Measurements from ENCODE around the gene MT2A.
A peak's percentile ranks its signal among the peaks of the same experiment; 100 is the strongest.

MT2A gene

DNA sequence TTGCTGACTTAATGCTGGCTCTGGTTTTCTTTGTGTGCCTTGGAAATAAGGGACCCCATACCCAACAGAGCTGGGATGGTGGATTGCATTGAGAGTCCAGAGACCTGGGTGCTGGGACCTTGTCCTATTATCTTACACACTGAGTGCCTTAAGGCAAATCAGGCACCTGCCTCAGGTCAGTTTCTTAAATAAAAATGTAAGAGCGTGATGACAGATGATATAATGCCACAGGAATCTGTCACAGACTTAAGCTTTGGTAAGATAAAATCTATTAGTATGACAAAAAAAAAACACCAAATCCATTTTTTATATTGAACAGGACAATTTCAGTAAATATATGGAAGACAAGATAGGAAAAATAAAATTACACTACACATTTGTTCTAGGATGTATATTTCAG lies 31.7 kb downstream of the MT2A start:
- no peak for DNase-seq

DNA sequence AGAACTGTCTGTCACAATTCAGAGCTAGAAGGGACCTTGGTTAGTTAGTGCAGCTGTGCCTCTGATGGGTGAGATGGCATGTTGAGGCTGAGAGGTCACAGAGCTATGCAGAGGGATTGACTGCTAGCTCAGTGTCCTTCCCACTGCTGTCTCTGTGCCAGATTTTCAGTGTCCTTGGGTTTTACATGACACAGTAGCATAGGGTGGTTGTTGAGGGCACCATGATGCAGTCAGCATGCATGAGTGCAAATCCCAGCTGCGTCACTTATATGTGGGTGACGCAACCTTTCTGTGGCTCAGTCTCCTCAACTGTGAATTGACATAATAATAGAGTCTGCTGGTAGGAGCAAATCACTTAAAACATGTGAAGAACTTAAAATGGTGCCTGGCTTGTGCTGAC lies 32.8 kb downstream of the MT2A start:
- no peak for DNase-seq

- DNase-seq, result no peak
These were observed 34.8 kb downstream of the MT2A start for GRCh38 chr16:56643080-56643778.

- DNase-seq, result no peak
These were observed 35.4 kb downstream of the MT2A start for GRCh38 chr16:56643833-56644232.

- DNase-seq, result no peak
These were observed 36.9 kb downstream of the MT2A start for GRCh38 chr16:56645311-56645710.

GRCh38 chr16:56645838-56646237 lies 37.5 kb downstream of the MT2A start:
- no peak for DNase-seq

- no peak for DNase-seq
These were observed 39.5 kb downstream of the MT2A start for GRCh38 chr16:56647641-56648431.

DNA sequence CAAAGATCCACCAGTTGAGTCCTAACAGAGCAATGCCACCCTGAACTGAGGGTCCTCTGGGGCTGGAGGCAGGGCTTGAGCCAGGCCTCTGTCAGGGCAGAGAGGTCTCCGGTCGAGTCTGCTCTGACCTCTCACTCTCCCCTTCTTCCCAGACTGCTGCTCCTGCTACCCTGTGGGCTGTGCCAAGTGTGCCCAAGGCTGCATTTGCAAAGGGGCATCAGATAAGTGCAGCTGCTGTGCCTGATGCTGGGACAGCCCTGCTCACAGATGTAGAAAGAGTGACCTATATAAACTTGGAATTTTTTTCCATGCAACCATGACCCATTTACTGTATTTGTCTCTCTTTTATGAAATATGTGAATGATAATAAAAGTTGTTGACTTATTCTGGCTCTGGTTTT lies 40.9 kb downstream of the MT2A start:
- no peak for DNase-seq

- no peak for DNase-seq
These were observed 41.4 kb downstream of the MT2A start for GRCh38 chr16:56649820-56650219.

DNA sequence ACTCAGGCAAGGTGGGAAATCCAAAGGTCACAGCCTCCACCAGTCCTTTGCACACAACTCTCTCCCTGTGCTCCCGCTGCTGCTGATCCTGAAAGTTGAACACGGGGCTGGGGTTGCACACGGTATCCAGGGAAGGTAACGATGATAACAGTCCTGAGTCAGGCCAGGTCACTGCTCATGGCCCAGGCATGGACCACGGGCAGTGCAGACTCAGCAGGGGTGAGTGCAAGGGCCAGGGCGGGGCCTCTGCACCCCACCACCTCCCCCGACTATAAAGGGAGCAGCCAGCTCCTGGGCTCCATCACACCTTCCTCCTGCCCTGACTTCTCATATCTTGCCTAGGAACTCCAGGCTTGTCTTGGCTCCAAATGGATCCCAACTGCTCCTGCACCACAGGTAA lies 43.2 kb downstream of the MT2A start, which contains the start of gene MT1B:
TSS of gene MT1B (plus strand) at position 301 of the 400 bp plus-strand sequence. CDS start at position 369, 68 bp downstream.
- no peak for DNase-seq

- no peak for DNase-seq
These were observed 44.2 kb downstream of the MT2A start for GRCh38 chr16:56652600-56652999.

DNA sequence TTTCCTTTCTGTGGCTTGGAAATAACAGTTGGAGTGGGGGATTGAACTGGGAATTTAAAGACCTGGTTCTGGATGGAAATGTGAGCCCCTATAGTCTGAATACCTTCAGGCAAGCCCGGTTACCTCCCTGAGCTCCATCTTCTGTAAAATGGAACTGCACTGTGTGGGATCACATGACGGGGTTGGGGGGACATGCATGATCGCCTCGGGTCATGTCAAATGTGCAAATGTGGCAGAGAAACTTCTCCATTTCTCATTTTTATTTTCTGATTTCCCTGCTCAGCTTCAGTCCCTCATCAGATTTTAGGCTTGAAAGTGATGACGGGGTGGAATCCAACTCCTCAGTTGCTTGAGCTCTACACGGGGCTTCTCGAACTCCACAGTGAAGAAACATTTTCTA lies 44.8 kb downstream of the MT2A start:
- DNase-seq, result no peak

GRCh38 chr16:56657555-56658326 lies 49.4 kb downstream of the MT2A start, which contains the start of gene MT1F:
MT1F (plus strand) TSS chr16:56657959; CDS start chr16:56658059, 100 bp downstream.
- peak; percentile 70 for DNase-seq

- no peak for DNase-seq
These were observed 50.0 kb downstream of the MT2A start for GRCh38 chr16:56658327-56658875.
